B cell (primary cell): ENCODE measurements around the gene DDI2. TPM values are rescaled to one million over a fixed set of nuclear protein-coding genes. Genes with fewer than 3 reads are reported as not detected.
A peak's percentile ranks its signal among the peaks of the same experiment; 100 is the strongest.

ENCODE experiments used
- ATAC-seq: fragments of 200-7000 bp; cut with Tn5 transposase; one replicate; pipeline ENCODE4 v1.10.0; 2021; ENCODE audit warnings: low read depth, mild to moderate bottlenecking, moderate number of reproducible peaks, moderate library complexity
- CTCF ChIA-PET: fragments of 350-600 bp; sonication (Branson Sonifier 250); formaldehyde crosslinking; loops from one replicate; lab custom pipeline; 2021; ENCODE audit warnings: antibody characterized with exemption, inconsistent platforms; lab: Charles Lee
- POLR2A ChIA-PET: fragments of 350-600 bp; sonication (Branson Sonifier 250); formaldehyde crosslinking; loops from one replicate; lab custom pipeline; 2021; ENCODE audit warnings: antibody characterized with exemption; lab: Charles Lee
- DNase-seq: peaks from one replicate; pipeline ENCODE4 v3.0.0; 2013
- H2AFZ ChIP-seq: 2 replicates; pipeline ENCODE4 v1.6.1; 2012; ENCODE audit warnings: mild to moderate bottlenecking, low read depth, low read length; ENCODE audit not compliant: insufficient read depth, poor library complexity, severe bottlenecking
- H3K27ac ChIP-seq, 2 donors: 1 replicate in 1 of 2; 2 replicates in 1 of 2; pipeline ENCODE4 v1.5.1; 2012 to 2013; ENCODE audit warnings: low read length in 2 of 2, mild to moderate bottlenecking in 2 of 2, moderate library complexity in 1 of 2
- H3K27me3 ChIP-seq, 4 experiments: fragments of 200-600 bp in 1 of 4; sonication (generic) in 1 of 4; replicated peaks in 1 of 4; 1 replicate in 2 of 4; 2 replicates in 2 of 4; pipeline versions ENCODE4 v1.6.1 to v1.7.0; 2013 to 2016; ENCODE audit warnings: low read length in 3 of 4, mild to moderate bottlenecking in 2 of 4, mixed read lengths in 1 of 4, moderate library complexity in 1 of 4; ENCODE audit not compliant: insufficient read depth in 4 of 4, control insufficient read depth in 3 of 4; ENCODE audit errors: control extremely low read depth in 1 of 4
- H3K36me3 ChIP-seq, 2 experiments: replicated peaks in 1 of 2; 1 replicate in 1 of 2; 2 replicates in 1 of 2; pipeline versions ENCODE4 v1.6.1 to v1.7.1; 2013; ENCODE audit warnings: low read length in 1 of 2; ENCODE audit not compliant: insufficient read depth in 2 of 2, control insufficient read depth in 1 of 2; ENCODE audit errors: control extremely low read depth in 1 of 2, extremely low read depth in 1 of 2
- H3K4me1 ChIP-seq, 2 donors: fragments of 200-600 bp in 1 of 2; sonication (generic) in 1 of 2; 1 replicate in 1 of 2; 2 replicates in 1 of 2; pipeline versions ENCODE4 v1.5.1 to v1.6.1; 2013 to 2017; ENCODE audit warnings: low read length in 2 of 2; ENCODE audit not compliant: control insufficient read depth in 2 of 2, insufficient read depth in 2 of 2
- H3K4me2 ChIP-seq: replicated peaks from 2 replicates; pipeline ENCODE3; 2012; ENCODE audit warnings: mild to moderate bottlenecking, low read depth, low read length; ENCODE audit not compliant: poor library complexity, severe bottlenecking
- H3K4me3 ChIP-seq, 5 experiments: fragments of 200-600 bp in 1 of 5; sonication (generic) in 1 of 5; 1 replicate in 3 of 5; 2 replicates in 2 of 5; pipeline versions ENCODE4 v1.5.1 to v1.7.0; 2011 to 2016; ENCODE audit warnings: low read length in 4 of 5, mild to moderate bottlenecking in 4 of 5, low read depth in 2 of 5, control low read depth in 1 of 5, moderate library complexity in 1 of 5; ENCODE audit not compliant: insufficient read depth in 1 of 5; ENCODE audit errors: control extremely low read depth in 1 of 5, extremely low read depth in 1 of 5
- H3K79me2 ChIP-seq: fragments of 200-600 bp; sonication (generic); one replicate; pipeline ENCODE4 v1.6.0; 2016; ENCODE audit warnings: low read length; ENCODE audit not compliant: control insufficient read depth, insufficient read depth
- H3K9ac ChIP-seq: fragments of 200-600 bp; sonication (generic); 2 replicates; pipeline ENCODE4 v1.6.1; 2017; ENCODE audit warnings: mild to moderate bottlenecking, low read length, moderate library complexity
- H3K9me3 ChIP-seq, 3 donors: one replicate each; pipeline versions ENCODE4 v1.6.1 to v1.7.1; 2013; ENCODE audit warnings: low read length in 2 of 3; ENCODE audit not compliant: control insufficient read depth in 2 of 3, insufficient read depth in 1 of 3; ENCODE audit errors: control extremely low read depth in 1 of 3
- H4K20me1 ChIP-seq: 2 replicates; pipeline ENCODE4 v1.6.0; 2012; ENCODE audit warnings: mild to moderate bottlenecking, low read length; ENCODE audit not compliant: insufficient read depth, control insufficient read depth, poor library complexity, severe bottlenecking
- H3K27ac Mint-ChIP-seq: one replicate; pipeline ENCODE4 v1.8.0; 2021; ENCODE audit warnings: mixed read lengths
- H3K27me3 Mint-ChIP-seq: one replicate; pipeline ENCODE4 v1.8.0; 2021; ENCODE audit warnings: mixed read lengths
- H3K4me1 Mint-ChIP-seq: one replicate; pipeline ENCODE4 v1.8.0; 2021; ENCODE audit warnings: mixed read lengths
- H3K4me3 Mint-ChIP-seq: one replicate; pipeline ENCODE4 v1.8.0; 2021; ENCODE audit warnings: mixed read lengths
- H3K9me3 Mint-ChIP-seq: one replicate; pipeline ENCODE4 v1.8.0; 2022; ENCODE audit warnings: mixed read lengths; ENCODE audit not compliant: insufficient read depth
- CTCF ChIP-seq: fragments of 200-600 bp; IDR thresholded peaks from one replicate; pipeline ENCODE4 v1.8.0; 2022; ENCODE audit warnings: antibody characterized with exemption, mild to moderate bottlenecking
- EZH2 ChIP-seq: IDR thresholded peaks from 2 replicates; pipeline ENCODE4 v1.6.1; 2012; ENCODE audit warnings: borderline replicate concordance, low read depth, mild to moderate bottlenecking, moderate library complexity, low read length; ENCODE audit not compliant: insufficient read depth, poor library complexity, severe bottlenecking
- WGBS: methylation state at CpG from one replicate; pipeline ENCODE4 v1.1.5; 2013; ENCODE audit warnings: missing lambda C conversion rate; ENCODE audit not compliant: insufficient coverage; 5-methylcytosine and 5-hydroxymethylcytosine counted together
- intact Hi-C: fragments of 100-400 bp; cut with micrococcal nuclease; formaldehyde crosslinking; loops from one replicate; pipeline ENCODE4 v1.10.0; 2022
- polyA plus RNA-seq: library from polyadenylated mRNA; depleted of rRNA; stranded (reverse); fragments of >200 nt; gene quantifications from 2 replicates; pipeline ENCODE4 v1.2.3, GENCODE V29; 2012
- total RNA-seq, 2 donors: library from RNA; stranded (reverse); fragments of 120-200 nt in 1 of 2; gene quantifications; 1 replicate in 1 of 2; 2 replicates in 1 of 2; pipeline versions ENCODE4 v1.2.3 to v1.2.4, GENCODE V29; 2013 to 2022

DDI2 gene
- total and polyA plus RNA-seq, 2 donors (not counting 1 experiment from before 2014, with no cell fraction given): 8.5 to 61.0 TPM

GRCh38 chr1:15684042-15684461 is 66.8 kb downstream of the DDI2 start, which contains the start of gene PLEKHM2:
Gene PLEKHM2, plus strand, starts transcription at chr1:15684320. Its CDS starts 239 bp downstream, at chr1:15684559.
- ChIA-PET POLR2A (interaction anchor here (1.1 kb wide), 1 partner anchor 13 kb away, joined by 8 read pairs; no protein-coding TSS in a partner anchor), CTCF (interaction anchor here (1.0 to 1.1 kb wide), 2 partner anchors 10 to 13 kb away, joined by 4 read pairs; no protein-coding TSS in a partner anchor)
- Mint-ChIP-seq H3K4me3 (peak within 1 kb of the TSS; percentile 91), H3K27ac (peak within 1 kb of the TSS; percentile 95), H3K9me3 (no peaks in the 10 kb centered on the region), H3K4me1 (peaks cover 63% of the 10 kb centered on the region), H3K27me3 (no peaks in the 10 kb centered on the region)
- Histone ChIP-seq H3K27me3 (no peaks in the 10 kb centered on the region), H3K9me3 (peaks cover 0 to 3% (median 0%) of the 10 kb centered on the region in 3 donors), H3K79me2 (peaks cover 55% of the 10 kb centered on the region), H3K36me3 (no peaks in the 10 kb centered on the region), H3K4me1 (peaks cover 39 to 56% of the 10 kb centered on the region in 2 donors), H2AFZ (peak within 1 kb of the TSS; percentile 71), H4K20me1 (peaks cover 16% of the 10 kb centered on the region), H3K4me3 (peak within 1 kb of the TSS; percentile 69 to 93 (median 85)), H3K9ac (peak within 1 kb of the TSS; percentile 98), H3K4me2 (peak within 1 kb of the TSS; percentile 100), H3K27ac (peak within 1 kb of the TSS; percentile 99)
- intact Hi-C loops: loop anchor here (2.0 to 5.0 kb wide), 3 partner anchors 67 to 283 kb away; partner anchors contain the start of genes CASP9 and DDI2
- WGBS: under 1% methylated on average over 51 of the region's 52 CpGs
- DNase-seq (peak; percentile 77), ATAC-seq (peak; percentile 49)
- TF ChIP-seq CTCF: no peak
- no peak for TF ChIP-seq EZH2
